NT2/D1 (cell line): Measurements from ENCODE around the gene RRH.
"Not testable (repeated sequence)": the region's sequence is repeated elsewhere in the genome, so short reads cannot be mapped to it uniquely, and the experiment has no call there.

ENCODE experiments used
- SUZ12 ChIP-seq: IDR thresholded peaks from 2 replicates; pipeline ENCODE4 v1.6.1; 2011; ENCODE audit not compliant: insufficient read length, insufficient read depth; ENCODE audit errors: extremely low read depth
- YY1 ChIP-seq: IDR thresholded peaks from 2 replicates; pipeline ENCODE4 v1.6.1; 2011; ENCODE audit not compliant: insufficient read length, insufficient read depth

- not testable (repeated sequence) for TF ChIP-seq SUZ12, YY1
These were observed 31.9 kb downstream of the RRH start for GRCh38 chr4:109859426-109860300.
